Fibroblast of mammary gland (primary cell): ENCODE data around the gene TUBB.

Experiments used
- DNase-seq: peaks from one replicate; pipeline ENCODE4 v3.0.0-alpha.2; 2010; ENCODE audit warnings: low read depth
- H3K4me3 ChIP-seq: 2 replicates; pipeline ENCODE4 v1.5.1; 2011; ENCODE audit warnings: low read depth, mild to moderate bottlenecking, low read length, moderate library complexity; ENCODE audit not compliant: control insufficient read depth
- CTCF ChIP-seq: conservative IDR thresholded peaks from 2 replicates; pipeline ENCODE4 v1.5.1; 2011; ENCODE audit warnings: low read depth, low read length, inconsistent platforms; ENCODE audit not compliant: control insufficient read depth, insufficient read depth

The TUBB gene

GRCh38 chr6:30770592-30770991, 50.4 kb downstream of the TUBB start:
- DNase-seq: no peak
- no peak overlapping the region for H3K4me3 ChIP-seq
- TF ChIP-seq CTCF: no peak

GRCh38 chr6:30774701-30775100, 54.5 kb downstream of the TUBB start:
- TF ChIP-seq CTCF: no peak
- H3K4me3 ChIP-seq: no peak overlapping the region
- DNase-seq: no peak
